ENCODE results near the gene LGALS3BP. TPM values are rescaled to one million over a fixed set of nuclear protein-coding genes. Genes with fewer than 3 reads are reported as not detected.
A peak's percentile ranks its signal among the peaks of the same experiment; 100 is the strongest.

The LGALS3BP gene
- total and polyA plus RNA-seq, 2 of the 13 experiments (the other 11 are each of a cell fraction or from before 2014, with no cell fraction given), result 137 to 332 TPM

- Histone ChIP-seq H4K20me1 (ENCODE audit: insufficient read depth, low read length) (no peaks in the 10 kb centered on the region), H3K4me2 (ENCODE audit: low read depth, low read length) (no peak overlapping the region), H3K4me1 (ENCODE audit: insufficient read depth, low read length) (0 out of 2 replicates have a peak, but pooled peaks cover 2% of the 10 kb centered on the region), H3K79me2 (ENCODE audit: insufficient read depth, low read length) (no peaks in the 10 kb centered on the region), H2AFZ (ENCODE audit: low read length) (no peak overlapping the region), H3K27ac (ENCODE audit: extremely low read length, insufficient read depth, low read length) (no peak overlapping the region), H3K9ac (ENCODE audit: insufficient read depth, low read depth, low read length) (no peak overlapping the region), H3K4me3 (replicated peaks in 1 of 3; ENCODE audit: insufficient read depth in 1 of 3, low read depth in 2 of 3, low read length in 3 of 3) (no peak overlapping the region), H3K27me3 (ENCODE audit: control insufficient read depth in 1 of 2, insufficient read depth in 2 of 2, low read length in 2 of 2) (peaks cover 2 to 30% of the 10 kb centered on the region in 2 experiments; a peak in 3 of 5 replicates), H3K36me3 (replicated peaks in 1 of 2; ENCODE audit: control insufficient read depth in 1 of 2, insufficient read depth in 2 of 2, low read length in 2 of 2) (no peaks in the 10 kb centered on the region), H3K9me3 (ENCODE audit: low read length) (no peaks in the 10 kb centered on the region)
- peak; percentile 70 for ATAC-seq
- ChIA-PET CTCF (ENCODE audit: low intra/inter-chr PET ratio, low total read pairs) (no interaction called here), POLR2A (interaction anchor here (1.0 to 1.1 kb wide), 2 partner anchors 11 to 39 kb away, joined by 3 read pairs; partner anchors contain the start of gene LGALS3BP)
- FAIRE-seq, result peak; percentile 30
- 35% methylated on average over 6 of the region's 6 CpGs for WGBS (ENCODE audit: low lambda C conversion rate)
- no TSS peak for BruUV-seq (replicated peaks)
- DNase-seq (ENCODE audit: low spot score), result peak; percentile 50
- TF ChIP-seq SCMH1 (CRISPR knock-in tag; IDR thresholded peaks at IDR 0.05; ENCODE audit: borderline replicate concordance), result no peak
- no peak for TF ChIP-seq ZMYM4 (CRISPR knock-in tag; IDR thresholded peaks at IDR 0.05)
- TF ChIP-seq NFYB (CRISPR knock-in tag; IDR thresholded peaks at IDR 0.05), result peak; percentile 54; the same call in 1 of the 2 replicates
- TF ChIP-seq USF2 (IDR thresholded peaks at IDR 0.05; ENCODE audit: low read depth, low read length), result peak; percentile 81
- peak; percentile 76; the same call in 1 of the 2 replicates for TF ChIP-seq USF2 (CRISPR knock-in tag; IDR thresholded peaks at IDR 0.05; ENCODE audit: borderline replicate concordance)
- no peak for TF ChIP-seq ZNF562 (CRISPR knock-in tag; IDR thresholded peaks at IDR 0.05; ENCODE audit: borderline replicate concordance)
- no peak for TF ChIP-seq RFX1 (IDR thresholded peaks at IDR 0.05)
- TF ChIP-seq MAX (IDR thresholded peaks at IDR 0.05), result 0 out of 2 replicates have a peak, but pooled peaks have one; percentile 16
- TF ChIP-seq ZNF292 (CRISPR knock-in tag; IDR thresholded peaks at IDR 0.05; ENCODE audit: borderline replicate concordance, low read depth), result no peak
- TF ChIP-seq ZNF205 (CRISPR knock-in tag; IDR thresholded peaks at IDR 0.05), result no peak
- no peak for TF ChIP-seq THAP7 (CRISPR knock-in tag; IDR thresholded peaks at IDR 0.05)
- TF ChIP-seq RFX5 (IDR thresholded peaks at IDR 0.05; ENCODE audit: low read depth, low read length), result peak; percentile 74
- TF ChIP-seq NFYC (CRISPR knock-in tag; IDR thresholded peaks at IDR 0.05), result peak; percentile 78
- TF ChIP-seq PTBP1 (IDR thresholded peaks at IDR 0.05; ENCODE audit: low read depth, low read length, poor library complexity, severe bottlenecking), result no peak
- in situ Hi-C loops (cut with HindIII; ENCODE audit: extremely low pct_ligation_motif_present, low pct_unique_long_range_greater_than_20kb), result no loop called here
- intact Hi-C loops (cut with micrococcal nuclease; ENCODE audit: unreplicated experiment), result no loop called here
Measured at GRCh38 chr17:78940708-78941107, 39.0 kb downstream of the LGALS3BP start.

Measured in HepG2 (cell line).